ENCODE results near the gene PSG6.
"Not testable (repeated sequence)": the region's sequence is repeated elsewhere in the genome, so short reads cannot be mapped to it uniquely, and the experiment has no call there.

- TF ChIP-seq EZH2 (IDR thresholded peaks at IDR 0.05; ENCODE audit: low read length, missing control alignments); CTCF (conservative IDR thresholded peaks at IDR 0.05 in 1 of 2, IDR thresholded peaks at IDR 0.05 in 1 of 2; ENCODE audit: low read depth in 1 of 2, low read length in 2 of 2): not testable (repeated sequence)
Measured at GRCh38 chr19:42852821-42853220, 64.9 kb downstream of the PSG6 start.
